GM21423 (cell line): ENCODE data around the gene INO80C.
A peak's percentile ranks its signal among the peaks of the same experiment; 100 is the strongest.
"Not testable (repeated sequence)": the region's sequence is repeated elsewhere in the genome, so short reads cannot be mapped to it uniquely, and the experiment has no call there.

Source experiments
- ATAC-seq: cut with Tn5 transposase; IDR thresholded peaks from one replicate; pipeline ENCODE4 v1.9.1; 2021; ENCODE audit warnings: mild to moderate bottlenecking, moderate library complexity; ENCODE audit not compliant: unreplicated experiment

Gene INO80C

DNA sequence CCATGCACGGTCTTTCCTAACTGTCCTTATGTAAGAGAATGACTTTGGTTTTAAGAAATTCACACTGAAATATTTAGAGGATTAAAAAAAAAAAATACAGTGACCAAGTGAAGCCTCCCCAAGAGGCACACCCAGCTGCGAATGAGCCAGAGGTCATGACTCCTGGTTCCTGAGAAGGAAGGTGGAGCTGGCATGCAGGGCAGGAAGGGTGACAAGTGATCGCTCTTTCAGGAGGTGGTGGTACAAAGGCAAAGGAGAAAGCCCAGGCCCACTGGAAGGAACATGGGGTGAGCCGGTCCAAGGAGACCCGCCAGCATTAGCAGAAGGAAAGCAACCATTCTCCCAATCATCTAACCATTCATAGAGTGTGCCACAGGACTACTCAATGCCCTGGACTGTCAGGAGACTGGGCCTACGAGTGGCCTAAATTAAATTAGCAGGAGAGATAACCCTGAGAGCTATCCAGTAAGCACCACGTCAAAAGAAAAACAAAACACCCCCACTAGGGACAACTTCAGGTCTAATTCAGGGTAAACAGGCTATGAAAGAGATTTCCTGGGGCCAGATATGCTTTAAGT is 7.8 kb downstream of the INO80C start:
- ATAC-seq, result no peak

DNA sequence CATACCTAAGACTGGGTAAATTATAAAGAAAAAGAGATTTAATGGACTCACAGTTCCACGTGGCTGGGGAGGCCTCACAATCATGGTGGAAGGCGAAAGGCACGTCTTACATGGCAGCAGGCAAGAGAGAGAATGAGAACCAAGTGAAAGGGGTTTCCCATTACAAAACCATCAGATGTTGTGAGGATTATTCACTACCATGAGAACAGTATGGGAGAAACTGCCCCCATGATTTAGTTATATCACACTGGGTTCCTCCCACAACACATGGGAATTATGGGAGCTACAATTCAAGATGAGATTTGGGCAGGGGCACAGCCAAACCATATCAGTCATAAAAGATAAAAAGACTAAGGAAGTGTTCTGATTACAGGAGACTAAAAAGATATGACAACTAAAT is 8.5 kb downstream of the INO80C start:
- not testable (repeated sequence) for ATAC-seq

DNA sequence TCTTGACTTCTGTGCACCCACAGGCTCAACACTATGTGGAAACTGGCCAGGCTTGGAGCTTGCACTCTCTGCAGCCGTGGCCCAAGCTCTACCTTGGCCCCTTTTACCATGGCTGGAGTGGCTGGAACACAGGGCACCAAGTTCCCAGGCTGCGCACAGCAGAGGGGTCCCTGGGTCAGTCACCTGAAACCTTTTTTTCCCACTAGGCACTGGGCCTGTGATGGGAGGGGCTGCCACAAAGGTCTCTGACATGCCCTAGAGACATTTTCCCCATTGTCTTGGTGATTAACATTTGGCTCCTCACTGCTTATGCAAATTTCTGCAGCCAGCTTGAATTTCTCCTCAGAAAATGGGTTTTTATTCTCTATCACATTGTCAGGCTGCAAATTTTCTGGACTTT is 9.4 kb downstream of the INO80C start:
- not testable (repeated sequence) for ATAC-seq

DNA sequence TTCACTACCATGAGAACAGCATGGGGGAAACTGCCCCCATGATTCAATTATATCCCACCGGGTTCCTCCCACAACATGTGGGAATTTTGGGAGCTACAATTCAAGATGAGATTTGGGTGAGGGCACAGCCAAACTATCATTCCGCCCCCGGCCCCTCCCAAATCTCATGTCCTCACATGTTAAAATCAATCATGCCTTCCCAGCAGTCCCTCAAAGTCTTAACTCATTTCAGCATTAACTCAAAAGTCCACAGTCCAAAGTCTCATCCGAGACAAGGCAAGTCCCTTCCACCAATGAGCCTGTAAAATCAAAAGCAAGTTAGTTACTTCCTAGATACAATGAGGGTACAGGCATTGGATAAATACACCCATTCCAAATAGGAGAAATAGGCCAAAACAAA is 10.2 kb downstream of the INO80C start:
- not testable (repeated sequence) for ATAC-seq

DNA sequence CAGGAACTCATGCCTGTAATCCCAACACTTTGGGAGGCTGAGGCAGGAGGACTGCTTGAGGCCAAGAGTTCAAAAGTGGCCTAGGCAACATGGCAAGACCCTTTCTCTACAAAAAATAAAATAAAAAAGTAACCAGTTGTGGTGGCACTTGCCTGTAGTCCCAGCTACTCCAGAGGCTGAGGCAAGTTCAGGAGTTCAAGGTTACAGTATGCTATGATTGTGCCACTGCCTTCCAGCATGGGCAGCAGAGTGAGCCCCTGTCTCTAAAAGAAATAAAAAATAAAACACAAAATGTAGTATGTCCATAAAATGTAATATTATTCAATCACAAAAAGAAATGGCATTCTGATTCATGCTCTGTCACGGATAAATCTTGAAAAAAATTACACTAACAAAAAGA is 11.9 kb downstream of the INO80C start:
- ATAC-seq, result no peak

DNA sequence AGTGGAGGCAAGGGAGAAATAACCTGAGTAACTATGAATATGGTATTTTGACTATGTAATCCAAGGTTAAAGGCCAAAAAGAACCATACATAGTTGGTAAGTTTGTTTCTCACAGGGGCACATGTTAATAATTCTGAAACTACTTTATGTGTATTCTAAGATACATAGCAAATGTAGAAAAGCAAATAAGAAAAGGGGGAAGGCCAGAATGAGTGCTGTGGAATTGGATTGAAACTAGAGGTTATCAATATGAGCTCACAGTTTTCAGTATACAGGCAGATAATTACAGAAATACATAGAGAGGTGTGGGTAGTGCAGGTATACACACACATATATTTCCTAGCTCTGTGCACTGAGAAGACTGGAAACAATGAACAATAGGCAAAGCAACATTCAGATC is 13.7 kb downstream of the INO80C start:
- ATAC-seq, result no peak

DNA sequence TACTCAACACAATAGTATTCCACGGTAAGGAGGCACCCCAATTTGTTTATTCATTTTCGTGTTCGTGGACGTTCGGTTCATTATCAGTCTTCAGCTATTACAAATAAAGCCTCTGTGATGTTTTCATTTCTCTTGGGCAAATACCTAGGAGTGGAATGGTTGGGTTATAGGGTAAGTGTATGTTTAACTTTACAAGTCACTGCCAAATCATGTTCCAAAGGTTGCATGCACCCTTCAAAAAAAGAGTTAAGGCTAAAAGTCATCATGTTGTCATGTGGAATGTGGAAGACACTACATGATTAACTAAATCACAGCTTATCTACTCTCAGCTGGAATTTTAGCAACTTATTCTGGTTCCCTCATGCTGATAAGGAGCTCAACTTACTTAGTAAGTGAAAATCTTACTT is 15.8 kb downstream of the INO80C start:
- no peak for ATAC-seq

DNA sequence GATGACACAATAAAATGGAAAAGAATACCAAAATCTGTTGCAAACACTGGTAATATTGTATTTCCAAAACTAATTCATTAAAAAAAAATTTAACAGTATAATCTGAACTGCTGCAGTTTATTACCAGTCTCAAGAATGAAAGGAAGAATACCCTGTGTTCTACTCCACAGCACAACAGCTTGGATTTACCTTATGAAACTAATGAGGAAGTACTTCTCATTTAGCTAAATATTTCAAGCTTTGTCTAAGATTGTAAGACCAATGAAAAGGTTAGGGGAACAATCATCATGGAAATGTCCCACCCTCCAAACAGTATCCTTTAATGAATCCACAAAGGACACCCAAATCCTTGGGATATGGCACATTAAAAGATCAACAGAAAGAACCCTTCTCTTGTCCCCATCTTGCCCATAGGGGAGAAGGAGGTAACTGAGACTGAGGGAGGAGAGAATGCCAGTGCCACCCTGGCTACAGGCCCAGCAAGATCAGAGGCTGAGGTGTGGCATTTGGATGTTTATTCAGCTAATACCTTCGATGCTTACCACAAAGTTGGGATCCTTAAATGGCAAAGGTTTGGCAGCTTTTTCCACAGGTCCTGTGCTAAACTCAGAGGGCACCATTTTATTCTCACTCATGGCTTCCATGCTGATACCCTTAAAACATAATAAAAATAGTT is 17.7 kb downstream of the INO80C start:
- ATAC-seq, result no peak

DNA sequence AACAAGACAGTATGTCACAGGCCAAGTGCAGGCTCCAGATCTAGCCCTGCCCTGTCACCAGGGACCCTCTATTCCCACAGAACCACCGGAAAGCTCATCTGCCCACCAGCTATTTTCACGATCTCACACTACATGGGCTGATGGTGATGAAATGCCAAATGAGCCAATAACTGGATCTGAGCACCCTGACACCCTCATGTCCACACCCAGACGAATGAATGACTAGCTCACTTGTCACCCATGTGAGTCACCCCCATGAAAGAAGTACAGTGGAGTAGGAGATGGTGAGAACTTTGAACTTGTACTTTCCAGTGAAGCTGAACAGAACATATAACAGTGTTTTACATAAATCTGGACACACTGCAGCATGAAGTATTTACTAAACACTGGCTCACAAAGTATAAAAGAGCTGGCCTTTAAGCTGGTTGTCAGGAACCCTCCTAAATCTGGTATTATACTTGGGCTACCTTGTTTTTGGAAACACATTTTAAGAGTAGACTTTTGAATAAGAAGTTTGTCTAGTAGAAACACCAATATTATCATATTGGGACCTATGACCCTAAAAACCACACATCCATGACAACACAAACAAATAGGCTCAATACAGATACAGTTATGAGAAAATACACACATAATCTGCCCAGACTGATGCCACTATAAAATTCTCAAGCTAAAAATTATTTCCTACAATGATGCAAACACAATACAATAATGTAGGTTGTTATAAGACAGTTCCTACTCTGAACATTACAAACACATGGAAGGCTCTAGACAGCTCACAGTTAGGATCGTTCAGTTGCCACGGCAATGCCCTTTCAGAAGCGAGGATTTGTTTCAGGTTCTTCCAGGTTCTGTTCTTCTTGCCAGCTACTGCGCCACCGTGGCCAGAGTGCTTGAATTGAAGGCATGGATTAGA is 19.0 kb downstream of the INO80C start:
- ATAC-seq, result no peak

DNA sequence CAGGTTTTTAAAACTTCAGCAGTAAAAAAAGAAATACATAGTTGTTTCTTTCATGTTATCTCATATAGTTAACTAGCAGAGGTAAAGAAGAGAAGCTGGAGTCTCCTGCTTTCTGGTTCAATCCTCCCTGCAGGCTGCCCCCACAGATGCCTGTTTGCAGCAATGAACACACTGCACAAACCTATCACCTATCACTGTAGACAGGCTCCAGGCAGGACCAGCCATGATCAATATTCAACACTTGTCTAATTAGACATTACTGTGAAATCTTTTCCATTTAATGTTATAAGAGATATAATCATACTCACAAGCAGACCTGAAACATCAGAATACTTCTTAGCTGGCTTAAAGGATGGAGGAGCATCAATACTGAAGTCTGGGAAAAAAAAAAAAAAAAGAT is 19.8 kb downstream of the INO80C start:
- ATAC-seq, result no peak

DNA sequence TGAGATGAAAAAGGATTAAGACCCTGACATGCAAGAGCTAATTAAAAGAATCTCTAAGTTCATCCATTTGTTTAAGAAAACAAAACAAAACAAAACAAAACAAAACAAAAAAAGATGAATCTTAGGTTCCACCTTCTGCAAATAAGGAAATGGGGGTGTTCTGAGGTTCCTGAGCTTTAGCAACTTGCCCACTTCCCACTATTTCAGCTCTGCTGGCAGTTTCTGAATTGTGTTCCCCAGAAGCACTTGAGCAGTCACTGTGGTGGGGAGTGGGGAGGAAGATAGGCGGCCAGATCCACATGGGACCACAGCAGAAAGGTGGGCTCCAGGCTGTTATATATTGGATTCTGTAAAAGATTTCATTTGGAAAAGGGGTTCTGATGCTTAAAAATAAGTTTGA is 20.3 kb downstream of the INO80C start:
- no peak for ATAC-seq

DNA sequence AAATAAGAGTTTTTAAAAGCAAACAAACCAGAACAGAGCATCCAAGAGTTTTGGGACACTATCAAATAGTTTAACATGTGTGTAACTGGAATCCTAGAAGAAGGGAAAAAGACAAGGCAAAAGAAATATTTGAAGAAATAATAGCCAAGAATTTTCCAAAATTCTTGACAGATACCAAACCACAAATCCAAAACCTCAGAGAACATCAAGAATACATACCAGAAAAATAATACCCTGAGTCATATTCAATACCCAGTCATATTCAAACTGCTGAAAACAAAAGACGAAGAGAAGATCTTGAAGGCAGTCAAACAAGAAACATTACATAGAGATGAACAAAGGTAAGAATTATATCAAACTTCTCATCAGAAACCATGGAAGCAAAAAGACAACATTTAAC is 22.9 kb downstream of the INO80C start:
- no peak for ATAC-seq

DNA sequence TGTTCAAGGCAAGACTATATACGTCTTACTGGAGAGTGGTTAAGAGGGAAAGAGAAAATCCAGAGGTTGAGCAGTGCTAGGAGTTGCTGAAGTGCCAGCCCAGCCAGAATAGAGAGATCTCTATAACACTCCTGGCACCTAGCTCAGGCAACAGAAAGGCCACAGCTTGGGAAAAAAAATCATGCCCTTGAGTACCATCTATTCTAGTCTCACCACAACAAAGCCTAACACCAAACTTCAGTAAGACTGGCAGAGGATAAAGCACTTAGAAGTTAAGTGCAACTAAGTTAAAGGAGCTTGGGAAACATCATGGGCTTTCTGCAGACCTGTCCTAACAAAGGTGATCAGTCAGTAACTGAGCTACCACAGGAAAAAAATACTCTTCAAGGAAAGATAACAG is 24.2 kb downstream of the INO80C start:
- no peak for ATAC-seq

DNA sequence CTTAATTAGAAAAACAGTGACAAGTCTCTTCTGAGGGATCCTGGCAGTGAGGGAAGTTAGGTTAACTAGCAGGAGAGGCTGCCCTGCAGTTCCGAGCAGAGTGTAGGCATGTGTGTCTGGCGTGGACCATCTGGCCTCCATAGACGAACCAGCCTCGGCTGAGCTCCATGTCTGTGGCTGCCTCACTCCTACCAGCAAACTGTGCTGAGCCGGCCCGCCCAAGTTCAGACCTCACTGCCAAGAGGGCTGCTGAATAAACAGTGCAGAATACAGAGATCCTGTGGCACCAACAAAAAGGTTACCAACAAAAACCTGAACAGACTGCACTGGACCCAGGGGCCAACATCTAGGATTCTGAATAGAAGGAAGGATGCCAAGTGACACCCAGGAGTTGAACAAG is 27.3 kb downstream of the INO80C start:
- no peak for ATAC-seq

DNA sequence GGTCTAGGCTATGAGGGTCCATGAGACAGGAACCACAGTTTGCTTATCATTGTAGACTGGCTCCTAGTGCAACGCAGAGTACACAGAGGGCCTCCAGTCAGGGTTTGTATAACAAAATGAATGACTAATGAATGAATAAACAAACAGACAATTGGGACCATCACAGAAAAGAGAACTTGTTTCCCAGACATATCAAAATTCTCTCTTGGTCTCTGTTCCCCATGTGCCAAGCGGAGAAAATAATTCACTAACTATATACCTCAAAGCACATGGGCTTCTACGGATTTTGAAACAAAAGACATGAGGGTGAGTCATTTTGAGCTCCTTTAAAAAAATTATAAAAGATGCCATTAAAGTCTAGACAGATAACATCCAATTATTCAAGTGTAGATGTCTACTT is 28.0 kb downstream of the INO80C start:
- no peak for ATAC-seq

DNA sequence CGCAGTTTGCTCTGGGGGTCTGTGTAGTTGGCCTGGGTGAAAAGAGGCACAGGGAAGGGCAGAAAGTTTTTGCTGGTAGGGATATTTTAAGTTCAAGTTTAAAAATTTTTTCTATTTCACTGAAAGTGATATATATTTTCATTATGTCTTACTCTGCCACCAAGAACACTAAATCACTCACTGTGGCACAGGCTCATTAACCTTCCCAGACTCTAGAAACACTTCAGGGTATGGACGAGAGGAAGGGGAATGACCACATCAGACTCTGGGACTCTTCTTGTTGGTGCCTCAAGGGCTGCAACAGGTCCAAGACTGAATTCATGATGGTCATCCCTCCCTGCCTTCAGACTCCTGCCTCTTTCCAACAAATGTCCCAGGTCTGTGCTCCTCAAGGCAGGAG is 29.0 kb downstream of the INO80C start:
- ATAC-seq, result no peak

DNA sequence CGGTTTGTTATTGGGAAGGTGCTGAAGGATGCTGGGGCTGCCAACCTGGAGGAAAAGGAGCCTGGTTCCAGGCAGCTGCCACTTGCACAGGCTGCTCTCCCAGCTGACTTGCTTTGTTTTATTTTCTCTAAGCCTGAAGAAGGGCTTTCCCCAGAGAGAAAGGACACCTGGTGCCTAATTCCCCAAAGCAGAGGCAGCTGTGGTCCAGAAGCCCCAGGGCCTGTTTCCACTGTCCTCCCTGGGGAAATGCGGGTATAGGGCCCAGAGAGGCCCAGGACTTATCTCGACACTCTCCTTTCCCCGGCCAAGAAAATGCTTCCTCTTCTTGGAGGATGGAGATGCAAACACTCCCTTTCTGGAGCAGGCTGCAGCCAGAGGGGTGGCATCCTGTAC is 30.1 kb downstream of the INO80C start:
- ATAC-seq, result peak; percentile 88

DNA sequence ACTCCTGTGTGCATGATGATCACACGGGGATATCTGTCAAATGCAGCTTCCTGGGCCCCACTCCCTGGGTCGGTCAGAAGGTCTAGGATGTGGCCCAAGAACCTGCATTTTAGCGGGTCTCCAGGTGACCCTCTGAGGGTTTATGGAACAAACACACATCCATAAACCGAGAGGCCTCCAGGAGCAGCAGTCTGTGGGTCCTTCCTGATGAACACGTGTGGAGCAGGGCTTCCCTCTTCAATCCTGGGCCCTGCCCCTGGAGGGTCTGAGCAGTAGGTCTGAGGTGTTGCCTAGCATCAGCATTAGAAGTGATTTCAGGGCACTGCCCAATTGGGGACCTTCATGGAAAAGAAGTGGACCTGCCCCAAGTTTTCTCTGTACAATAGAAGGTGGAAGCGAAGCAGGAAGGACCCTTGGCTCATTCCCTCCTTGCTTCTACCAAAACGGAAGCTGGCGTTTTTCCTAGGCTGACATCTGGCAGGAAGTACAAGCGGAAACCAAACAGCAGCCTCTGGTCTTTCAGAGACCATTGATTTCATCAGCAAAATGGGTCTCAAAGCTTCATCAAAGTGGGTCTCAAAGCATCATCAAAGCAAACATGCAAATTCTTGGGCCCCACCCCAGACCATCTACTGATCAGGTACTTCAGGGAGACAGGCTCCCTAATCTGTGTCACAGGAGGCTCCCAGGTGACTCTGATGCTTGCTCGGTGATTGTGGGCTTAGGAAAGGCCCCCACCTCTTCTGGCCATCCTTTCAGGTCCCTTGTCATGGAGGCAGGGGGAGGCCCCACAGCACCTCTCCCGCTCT is 30.7 kb downstream of the INO80C start:
- peak; percentile 4 for ATAC-seq

DNA sequence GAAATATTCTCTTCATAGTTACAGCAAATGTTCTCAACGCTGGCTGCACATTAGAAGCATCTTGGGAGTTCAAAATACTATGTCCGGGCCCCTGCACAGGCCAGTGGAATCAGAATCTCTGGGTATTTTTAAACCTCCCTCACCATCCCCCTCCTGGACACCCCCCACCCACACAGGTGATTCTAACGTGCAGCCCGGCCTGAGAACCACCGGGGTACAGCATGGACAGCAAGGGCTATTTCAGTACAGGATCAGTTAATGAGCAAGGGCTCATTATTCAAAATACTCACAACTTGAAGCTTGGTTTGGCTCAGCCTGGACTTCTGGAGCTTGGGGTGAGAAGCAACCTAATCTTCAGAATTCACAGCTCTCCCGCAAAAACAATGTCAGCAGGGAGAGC is 31.4 kb downstream of the INO80C start:
- no peak for ATAC-seq

DNA sequence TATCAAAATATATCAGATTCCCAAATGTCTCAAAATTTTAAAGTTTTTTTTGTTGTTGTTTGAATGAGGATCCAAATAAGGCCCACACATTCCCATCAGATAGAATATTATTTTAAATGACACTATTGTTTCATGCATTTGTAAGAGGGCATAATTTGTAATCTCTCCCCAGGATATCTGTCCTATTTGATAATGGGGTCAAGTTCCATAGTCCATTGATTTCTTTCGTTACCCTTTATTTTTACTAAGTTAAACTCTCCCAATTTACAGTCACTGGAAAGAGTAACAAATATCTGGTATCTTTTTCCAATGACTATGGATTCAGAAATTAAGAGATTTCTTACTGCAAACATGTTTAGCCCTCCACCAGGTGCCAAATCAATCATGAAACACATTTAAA is 32.4 kb downstream of the INO80C start:
- no peak for ATAC-seq

DNA sequence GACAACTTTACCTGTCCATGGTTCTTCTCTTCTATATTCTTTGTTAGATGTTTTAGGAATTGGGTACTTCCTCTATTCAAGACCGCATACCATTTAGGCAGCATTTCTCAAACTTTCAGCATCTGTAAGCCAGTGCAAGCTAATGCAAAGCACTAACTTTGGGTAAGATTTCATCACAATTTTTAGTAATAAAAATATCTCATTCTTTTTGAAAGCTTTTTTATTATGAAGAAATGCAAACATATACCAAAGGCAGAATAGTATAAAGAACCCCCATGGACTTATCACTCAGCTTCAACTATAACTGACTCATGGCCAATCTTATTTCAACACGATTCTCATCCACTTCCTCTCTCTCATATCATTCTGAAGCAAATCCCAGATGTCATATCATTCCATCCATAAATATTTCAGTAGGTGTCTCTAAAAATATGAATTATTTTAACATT is 32.9 kb downstream of the INO80C start:
- no peak for ATAC-seq
